ENCODE data around the gene SLC25A23.

DNA sequence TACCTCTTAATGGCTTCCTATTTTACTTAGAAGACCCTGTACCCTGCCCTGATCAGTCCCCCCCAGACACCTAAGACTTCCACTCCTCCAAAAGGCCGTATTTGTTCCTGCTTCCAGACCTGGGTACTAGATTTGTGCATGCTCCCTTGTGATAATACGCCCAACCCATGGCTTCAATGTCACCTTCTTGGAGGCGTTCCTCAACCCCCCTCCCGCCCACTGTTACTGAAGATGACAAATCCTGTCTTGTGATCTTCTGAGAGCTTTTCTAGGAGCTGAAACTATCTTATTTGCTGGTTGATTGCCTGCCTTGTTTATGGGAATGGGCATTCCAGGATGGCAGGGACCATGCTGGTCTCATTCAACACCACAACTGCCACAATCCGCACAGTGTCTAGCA, 9.4 kb downstream of the SLC25A23 start:
- no peak for TF ChIP-seq POLR2A (IDR thresholded peaks at IDR 0.05; ENCODE audit: low read depth, low read length)
- no peak for TF ChIP-seq POLR2AphosphoS5 (IDR thresholded peaks at IDR 0.05; ENCODE audit: low read depth, low read length)

All from GM12891 (cell line).